Measurements from ENCODE around the gene ARFGAP2.
A peak's percentile ranks its signal among the peaks of the same experiment; 100 is the strongest.

The ARFGAP2 gene

DNA sequence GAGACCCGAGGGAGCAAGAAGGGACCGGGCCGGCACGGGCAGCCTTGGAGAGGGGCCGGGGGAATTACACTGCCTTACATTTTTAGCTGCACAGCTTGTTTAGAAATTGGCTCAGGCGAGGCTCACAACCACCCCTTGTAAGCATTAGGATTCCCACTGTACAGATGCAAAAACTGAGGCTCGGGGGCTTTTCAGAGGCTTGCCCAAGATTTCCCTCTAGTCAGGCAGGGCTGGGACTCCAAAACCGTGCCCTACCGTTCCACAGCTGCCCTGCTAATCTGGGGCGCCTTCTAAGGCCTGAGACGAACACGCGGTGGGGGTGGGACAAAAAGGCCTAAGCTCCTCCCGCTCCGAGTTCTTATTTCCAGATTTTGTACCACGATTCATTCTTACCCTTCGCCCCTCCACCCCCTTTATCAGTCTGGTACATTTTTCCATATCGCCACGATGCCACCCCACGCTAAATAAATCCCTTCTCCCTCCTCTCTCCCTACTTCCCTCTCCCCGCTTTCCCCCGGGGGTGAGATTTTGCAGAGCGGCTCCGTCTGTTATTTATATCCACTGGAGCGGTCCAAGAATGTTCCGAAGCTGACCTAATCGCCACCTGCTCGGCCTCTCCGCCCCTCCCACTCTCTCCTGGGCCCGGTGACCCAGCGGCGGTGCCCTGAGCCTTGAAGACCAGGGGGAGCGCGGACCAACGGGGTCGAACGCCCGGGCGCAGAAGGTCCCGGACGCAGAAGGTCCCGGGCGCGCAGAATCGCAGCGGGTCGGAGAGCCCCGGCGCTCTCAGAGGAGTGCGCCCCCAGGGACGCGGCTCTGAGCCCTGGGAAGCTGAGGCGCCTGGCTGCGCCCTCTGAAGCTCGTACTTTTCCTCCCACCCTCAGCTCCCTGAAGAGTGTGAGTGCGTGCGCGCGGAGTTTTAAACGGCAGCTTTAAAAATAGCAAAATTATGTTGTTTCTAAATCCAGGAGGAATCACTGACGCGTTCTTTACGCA lies 10.3 kb upstream of the ARFGAP2 start:
- peak overlapping the region; percentile 79; the same call in 1 of the 2 replicates for H3K27ac ChIP-seq (ENCODE audit: low read depth, low read length)
- H3K9ac ChIP-seq (ENCODE audit: low read length), result peak overlapping the region; percentile 72
- peaks cover 28% of the 10 kb centered on the region for H3K4me1 ChIP-seq (ENCODE audit: control insufficient read depth, insufficient read depth, low read length)
- H3K36me3 ChIP-seq (ENCODE audit: control insufficient read depth, insufficient read depth, low read length), result peaks cover 9% of the 10 kb centered on the region
- peak overlapping the region; percentile 80 for H3K4me3 ChIP-seq (ENCODE audit: low read depth, low read length)
- no peaks in the 10 kb centered on the region for H3K9me3 ChIP-seq (ENCODE audit: control insufficient read depth, insufficient read depth, low read depth, low read length)
- H3K27me3 ChIP-seq (ENCODE audit: control insufficient read depth, insufficient read depth, low read length), result peaks cover 10% of the 10 kb centered on the region

DNA sequence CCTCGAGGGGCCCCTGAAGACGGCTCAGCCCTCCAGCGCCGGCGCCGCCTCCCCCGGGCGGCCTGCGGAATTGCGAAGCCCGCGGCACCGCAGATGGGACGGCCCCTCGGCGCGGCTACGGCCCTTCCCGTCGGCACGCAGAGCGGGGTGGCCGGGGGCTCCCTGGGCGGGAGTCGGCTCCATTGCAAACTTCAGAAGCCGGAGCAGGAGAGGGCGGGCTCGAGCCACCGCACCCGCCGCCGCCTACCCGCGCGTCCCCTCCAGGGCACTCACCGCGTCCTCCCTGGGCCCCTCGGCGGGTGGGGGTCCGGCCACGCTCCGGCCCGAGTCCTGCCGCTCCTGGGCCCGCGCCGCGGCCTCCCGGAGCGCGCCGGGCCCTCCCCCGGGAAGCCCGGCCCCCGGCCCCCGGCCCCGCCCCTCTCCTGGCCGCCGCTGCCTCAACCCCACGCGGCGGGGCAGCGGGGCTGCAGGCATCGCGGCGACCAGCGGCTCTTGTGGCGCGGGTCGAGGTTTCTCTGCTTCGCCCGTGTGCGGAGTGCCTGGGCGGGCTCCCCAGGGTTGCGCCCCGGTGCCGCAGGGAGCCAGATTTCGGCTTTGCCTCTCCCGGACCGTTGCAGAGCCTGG lies 9.5 kb upstream of the ARFGAP2 start, which contains the start of gene PACSIN3:
PACSIN3 (minus strand) TSS at position 359 of the 624 bp plus-strand sequence. CDS start 3,707 bp downstream, outside the sequence.
- Histone ChIP-seq H3K36me3 (ENCODE audit: control insufficient read depth, insufficient read depth, low read length) (peaks cover 10% of the 10 kb centered on the region), H3K9me3 (ENCODE audit: control insufficient read depth, insufficient read depth, low read depth, low read length) (no peaks in the 10 kb centered on the region), H3K9ac (ENCODE audit: low read length) (peak within 1 kb of the TSS; percentile 91), H3K27ac (ENCODE audit: low read depth, low read length) (peak within 1 kb of the TSS; percentile 95), H3K27me3 (ENCODE audit: control insufficient read depth, insufficient read depth, low read length) (peaks cover 10% of the 10 kb centered on the region), H3K4me1 (ENCODE audit: control insufficient read depth, insufficient read depth, low read length) (peaks cover 28% of the 10 kb centered on the region), H3K4me3 (ENCODE audit: low read depth, low read length) (peak within 1 kb of the TSS; percentile 80)

DNA sequence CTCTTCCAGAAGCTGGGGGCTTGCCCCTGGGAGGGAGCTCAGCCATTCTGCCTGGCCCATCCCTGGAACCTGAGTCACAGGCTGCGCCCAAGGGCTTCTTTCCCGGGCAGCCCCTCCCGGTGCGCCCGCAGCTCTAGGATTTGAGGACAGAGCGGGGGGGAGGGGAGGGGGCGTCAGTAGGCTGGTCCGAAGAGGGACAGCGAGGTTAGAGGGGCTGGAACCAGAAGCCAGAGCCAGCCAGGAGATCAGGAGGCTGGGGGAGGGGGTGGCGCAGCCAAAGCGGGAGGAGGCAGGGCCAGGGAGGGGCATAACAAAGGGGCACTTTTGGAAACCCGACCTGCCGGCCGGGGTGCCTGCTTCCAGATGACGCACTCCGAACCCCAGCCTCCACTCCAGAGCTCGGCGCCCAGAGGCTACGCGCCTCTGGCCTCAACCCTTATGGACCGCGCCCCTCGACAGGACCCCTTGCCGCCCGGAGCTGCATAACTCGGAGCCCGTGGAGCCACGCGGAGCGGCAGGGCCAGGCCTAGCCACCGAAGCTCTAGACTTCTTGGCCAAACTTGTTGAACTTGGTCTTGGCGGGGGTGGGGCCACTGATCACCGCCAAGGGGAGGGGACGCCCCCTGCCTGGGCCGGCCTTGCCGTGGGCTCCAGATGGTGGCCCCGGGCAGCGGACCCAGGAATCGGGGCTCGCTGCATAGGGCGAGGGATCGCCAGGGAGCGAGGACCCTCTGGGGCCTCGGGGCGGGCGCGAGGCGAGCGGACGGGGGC lies 8.8 kb upstream of the ARFGAP2 start:
- no peaks in the 10 kb centered on the region for H3K9me3 ChIP-seq (ENCODE audit: control insufficient read depth, insufficient read depth, low read depth, low read length)
- H3K9ac ChIP-seq (ENCODE audit: low read length), result peak overlapping the region; percentile 91
- peaks cover 13% of the 10 kb centered on the region for H3K36me3 ChIP-seq (ENCODE audit: control insufficient read depth, insufficient read depth, low read length)
- peak overlapping the region; percentile 80 for H3K4me3 ChIP-seq (ENCODE audit: low read depth, low read length)
- H3K27me3 ChIP-seq (ENCODE audit: control insufficient read depth, insufficient read depth, low read length), result peaks cover 10% of the 10 kb centered on the region
- H3K4me1 ChIP-seq (ENCODE audit: control insufficient read depth, insufficient read depth, low read length), result peaks cover 28% of the 10 kb centered on the region
- peak overlapping the region; percentile 95 for H3K27ac ChIP-seq (ENCODE audit: low read depth, low read length)

DNA sequence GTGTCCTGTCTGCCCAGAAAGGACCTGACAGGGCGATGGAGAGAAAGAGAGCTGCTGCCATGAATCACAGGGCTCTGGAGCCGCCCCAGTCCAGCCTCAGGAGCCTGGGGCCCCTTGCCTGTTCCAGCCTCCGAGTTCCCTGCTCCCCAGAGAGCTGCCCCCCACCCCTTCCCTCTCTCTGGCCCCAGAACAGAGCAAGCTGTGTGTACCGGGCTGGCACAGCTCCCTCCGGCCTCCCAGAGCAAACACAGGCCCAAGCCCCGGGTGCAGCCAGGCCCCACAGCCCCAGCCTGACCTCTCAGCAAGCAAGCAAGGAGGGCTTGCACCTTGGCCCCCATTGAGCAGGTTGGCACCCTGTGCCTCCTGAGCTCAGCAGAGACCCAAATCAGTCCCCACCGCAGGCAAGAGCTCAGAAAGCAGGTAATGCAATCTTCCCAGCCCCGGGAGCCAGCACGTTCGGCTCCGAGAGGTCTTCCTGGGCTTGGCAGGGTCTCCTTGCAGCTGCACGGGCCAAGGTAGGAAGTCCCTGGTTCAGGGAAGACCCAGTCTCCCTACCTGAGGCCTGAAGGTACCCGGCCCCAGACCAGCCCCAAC lies 8.1 kb upstream of the ARFGAP2 start:
- Histone ChIP-seq H3K9me3 (ENCODE audit: control insufficient read depth, insufficient read depth, low read depth, low read length) (no peaks in the 10 kb centered on the region), H3K27me3 (ENCODE audit: control insufficient read depth, insufficient read depth, low read length) (peaks cover 10% of the 10 kb centered on the region), H3K4me1 (ENCODE audit: control insufficient read depth, insufficient read depth, low read length) (peaks cover 28% of the 10 kb centered on the region), H3K36me3 (ENCODE audit: control insufficient read depth, insufficient read depth, low read length) (peaks cover 20% of the 10 kb centered on the region), H3K9ac (ENCODE audit: low read length) (peak overlapping the region; percentile 91), H3K4me3 (ENCODE audit: low read depth, low read length) (peak overlapping the region; percentile 80), H3K27ac (ENCODE audit: low read depth, low read length) (peak overlapping the region; percentile 95)

DNA sequence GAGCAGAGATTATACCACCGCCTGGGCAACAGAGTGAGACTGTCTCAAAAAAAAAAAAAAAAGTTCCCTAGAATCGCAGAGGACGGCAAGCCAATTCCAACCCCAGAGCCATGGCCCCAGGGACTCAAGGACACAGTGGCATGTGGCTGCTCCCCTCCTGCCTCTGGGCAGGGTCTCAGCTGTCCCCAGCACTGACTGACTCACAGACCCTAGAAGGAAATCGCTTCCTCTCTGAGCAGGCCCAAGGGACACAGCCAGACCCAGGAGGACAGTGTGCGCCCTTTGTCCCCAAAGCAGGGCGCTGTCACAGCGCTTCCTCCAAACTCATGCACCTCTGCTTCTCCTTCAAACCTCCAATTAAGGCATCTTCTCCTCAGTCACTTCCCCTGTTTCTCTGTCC lies 7.3 kb upstream of the ARFGAP2 start:
- Histone ChIP-seq H3K27me3 (ENCODE audit: control insufficient read depth, insufficient read depth, low read length) (peaks cover 10% of the 10 kb centered on the region), H3K4me3 (ENCODE audit: low read depth, low read length) (peak overlapping the region; percentile 80; the same call in 1 of the 2 replicates), H3K9me3 (ENCODE audit: control insufficient read depth, insufficient read depth, low read depth, low read length) (no peaks in the 10 kb centered on the region), H3K27ac (ENCODE audit: low read depth, low read length) (no peak overlapping the region), H3K36me3 (ENCODE audit: control insufficient read depth, insufficient read depth, low read length) (peaks cover 27% of the 10 kb centered on the region), H3K4me1 (ENCODE audit: control insufficient read depth, insufficient read depth, low read length) (peaks cover 24% of the 10 kb centered on the region), H3K9ac (ENCODE audit: low read length) (no peak overlapping the region)

DNA sequence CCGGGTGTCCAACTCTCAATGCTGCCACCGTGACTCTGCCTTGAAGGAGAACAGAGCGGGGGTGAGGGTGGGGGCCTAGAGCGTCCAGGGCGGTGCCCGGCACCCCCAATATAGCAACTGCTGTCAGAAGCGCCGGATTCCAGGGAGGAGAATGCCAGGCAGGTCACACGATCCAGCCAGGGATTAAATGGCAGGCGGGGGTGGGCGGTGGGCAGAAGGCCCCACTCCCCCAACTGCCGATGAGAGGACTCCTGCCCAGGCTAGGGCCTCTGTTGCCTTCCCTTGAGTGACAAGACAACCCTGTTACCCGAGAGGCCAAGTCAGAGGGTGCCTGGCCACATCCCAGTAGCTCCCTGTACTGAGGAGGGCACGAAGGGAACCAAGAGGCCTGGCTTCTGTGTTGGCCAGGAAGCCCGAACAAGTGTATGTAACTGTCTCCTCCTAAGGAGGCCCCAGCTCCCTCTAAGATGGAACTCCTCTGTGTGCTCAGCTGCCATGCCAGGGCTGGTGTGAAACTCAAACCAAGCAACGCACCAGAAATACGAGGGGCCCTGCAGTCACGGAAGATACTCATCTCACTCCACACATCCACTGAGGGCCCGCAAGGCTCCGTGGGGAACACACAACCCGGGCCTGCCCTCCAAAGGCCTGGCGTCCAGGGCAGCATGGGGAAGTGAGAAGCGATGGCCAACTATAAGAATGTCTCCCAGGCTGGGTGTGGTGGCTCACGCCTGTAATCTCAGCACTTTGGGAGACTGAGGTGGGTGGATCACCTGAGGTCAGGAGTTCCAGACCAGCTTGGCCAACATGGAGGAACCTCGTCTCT lies 6.6 kb upstream of the ARFGAP2 start:
- H3K9me3 ChIP-seq (ENCODE audit: control insufficient read depth, insufficient read depth, low read depth, low read length), result no peaks in the 10 kb centered on the region
- H3K9ac ChIP-seq (ENCODE audit: low read length), result no peak overlapping the region
- peaks cover 23% of the 10 kb centered on the region for H3K4me1 ChIP-seq (ENCODE audit: control insufficient read depth, insufficient read depth, low read length)
- no peak overlapping the region for H3K27ac ChIP-seq (ENCODE audit: low read depth, low read length)
- no peak overlapping the region for H3K4me3 ChIP-seq (ENCODE audit: low read depth, low read length)
- peaks cover 34% of the 10 kb centered on the region for H3K36me3 ChIP-seq (ENCODE audit: control insufficient read depth, insufficient read depth, low read length)
- H3K27me3 ChIP-seq (ENCODE audit: control insufficient read depth, insufficient read depth, low read length), result peaks cover 8% of the 10 kb centered on the region

DNA sequence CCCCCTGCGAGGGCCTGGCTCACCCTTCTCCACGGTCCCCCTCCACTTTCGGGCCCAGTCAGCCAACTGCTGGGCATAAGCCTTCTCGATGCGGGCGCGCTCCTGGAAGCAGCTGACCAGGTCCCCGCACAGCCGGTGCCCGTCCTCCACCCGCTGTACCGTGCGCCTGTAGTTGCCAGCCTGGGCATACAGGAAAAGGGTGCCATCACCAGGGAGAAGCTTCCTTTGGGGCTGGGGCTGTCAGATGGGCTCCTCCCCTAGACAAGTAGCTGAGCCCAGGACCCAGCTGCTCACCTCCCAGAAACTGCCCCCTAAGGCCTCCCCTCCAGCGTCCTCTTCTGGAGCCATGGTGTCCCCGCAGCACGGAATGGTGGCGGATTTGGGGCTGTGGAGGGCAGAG lies 5.7 kb upstream of the ARFGAP2 start:
- peaks cover 38% of the 10 kb centered on the region for H3K36me3 ChIP-seq (ENCODE audit: control insufficient read depth, insufficient read depth, low read length)
- H3K9ac ChIP-seq (ENCODE audit: low read length), result no peak overlapping the region
- no peak overlapping the region for H3K4me3 ChIP-seq (ENCODE audit: low read depth, low read length)
- H3K9me3 ChIP-seq (ENCODE audit: control insufficient read depth, insufficient read depth, low read depth, low read length), result no peaks in the 10 kb centered on the region
- no peak overlapping the region for H3K27ac ChIP-seq (ENCODE audit: low read depth, low read length)
- peaks cover 21% of the 10 kb centered on the region for H3K4me1 ChIP-seq (ENCODE audit: control insufficient read depth, insufficient read depth, low read length)
- no peaks in the 10 kb centered on the region for H3K27me3 ChIP-seq (ENCODE audit: control insufficient read depth, insufficient read depth, low read length)

DNA sequence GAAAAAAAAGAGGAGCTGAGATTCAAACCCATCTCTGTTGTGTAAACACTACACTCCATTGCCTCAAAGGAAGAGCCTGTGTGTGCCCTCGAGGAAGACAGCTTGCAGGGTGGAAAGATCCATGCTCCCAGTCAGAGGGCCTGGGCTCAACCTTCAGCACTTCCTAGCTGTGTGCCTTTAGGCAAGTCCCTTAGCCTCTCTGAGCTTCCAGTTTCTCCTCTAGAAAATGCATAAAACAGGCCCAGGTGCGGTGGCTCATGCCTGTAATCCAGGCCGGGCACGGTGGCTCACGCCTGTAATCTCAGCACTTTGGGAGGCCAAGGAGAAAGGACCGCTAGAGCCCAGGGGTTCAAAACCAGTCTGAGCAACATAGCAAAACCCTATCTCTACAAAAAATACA lies 4.6 kb upstream of the ARFGAP2 start:
- Histone ChIP-seq H3K4me1 (ENCODE audit: control insufficient read depth, insufficient read depth, low read length) (peaks cover 21% of the 10 kb centered on the region), H3K36me3 (ENCODE audit: control insufficient read depth, insufficient read depth, low read length) (peaks cover 38% of the 10 kb centered on the region), H3K27ac (ENCODE audit: low read depth, low read length) (no peak overlapping the region), H3K9me3 (ENCODE audit: control insufficient read depth, insufficient read depth, low read depth, low read length) (no peaks in the 10 kb centered on the region), H3K4me3 (ENCODE audit: low read depth, low read length) (no peak overlapping the region), H3K9ac (ENCODE audit: low read length) (no peak overlapping the region), H3K27me3 (ENCODE audit: control insufficient read depth, insufficient read depth, low read length) (no peaks in the 10 kb centered on the region)

DNA sequence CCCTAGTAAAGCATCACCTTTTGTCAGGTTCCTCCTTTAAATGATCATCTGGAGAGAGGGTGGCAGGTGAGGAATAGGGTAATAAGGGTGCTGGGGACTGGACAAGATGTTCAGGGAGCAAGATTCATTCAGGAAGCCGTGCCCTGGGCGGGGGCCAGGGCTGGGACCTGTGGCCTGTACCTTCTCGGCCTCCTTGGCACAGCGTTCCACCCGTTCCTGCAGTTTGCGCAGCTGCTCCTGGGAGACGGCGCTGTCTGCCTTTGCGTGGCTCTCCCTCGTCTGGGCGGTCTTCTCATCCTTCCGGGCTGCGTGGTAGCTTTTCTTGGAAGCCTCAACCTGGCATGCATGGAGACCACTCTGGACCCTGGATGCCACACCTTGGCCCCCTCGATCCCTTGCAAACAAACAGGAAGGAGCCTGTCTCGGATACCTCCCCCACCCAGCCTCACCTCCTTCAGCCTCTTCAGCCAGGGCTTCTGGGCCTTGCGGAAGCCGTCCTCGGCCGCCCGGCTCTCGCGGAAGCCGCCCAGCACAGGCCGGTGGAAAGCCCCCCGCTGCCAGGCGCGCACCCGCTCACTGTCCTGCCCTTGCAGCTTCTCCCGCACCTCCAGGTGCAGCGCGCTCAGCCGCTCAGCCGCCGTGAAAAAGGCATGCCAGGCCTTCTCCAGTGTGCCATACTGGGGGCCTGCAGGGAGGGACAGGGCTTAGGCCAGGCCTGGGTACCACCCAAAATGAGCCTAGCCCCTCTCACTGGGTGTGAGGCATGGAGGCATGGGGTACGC lies 3.5 kb upstream of the ARFGAP2 start:
- Histone ChIP-seq H3K27ac (ENCODE audit: low read depth, low read length) (no peak overlapping the region), H3K4me3 (ENCODE audit: low read depth, low read length) (no peak overlapping the region), H3K4me1 (ENCODE audit: control insufficient read depth, insufficient read depth, low read length) (peaks cover 27% of the 10 kb centered on the region), H3K36me3 (ENCODE audit: control insufficient read depth, insufficient read depth, low read length) (peaks cover 42% of the 10 kb centered on the region), H3K9ac (ENCODE audit: low read length) (no peak overlapping the region), H3K27me3 (ENCODE audit: control insufficient read depth, insufficient read depth, low read length) (no peaks in the 10 kb centered on the region), H3K9me3 (ENCODE audit: control insufficient read depth, insufficient read depth, low read depth, low read length) (no peaks in the 10 kb centered on the region)

All from HUES6 (cell line).